RWPE1 (cell line): ENCODE data around the gene CWC27.

Source experiments
- CTCF ChIA-PET: fragments of 350-600 bp; sonication (Branson Sonifier 250); formaldehyde crosslinking; extraction: SDS; loops from one replicate; lab custom pipeline; 2021; lab: Yijun Ruan, JAX
- POLR2A ChIA-PET: fragments of 400-600 bp; formaldehyde crosslinking; extraction: SDS; loops from one replicate; lab custom pipeline; 2020; ENCODE audit warnings: antibody characterized with exemption; ENCODE audit not compliant: low non-redundant PET; lab: Yijun Ruan, JAX
- DNase-seq: peaks from one replicate; pipeline ENCODE4 v3.0.0; 2012; ENCODE audit warnings: low spot score
- H3K27ac ChIP-seq: fragments of 450-650 bp; 2 replicates; pipeline ENCODE4 v1.5.1; 2017
- CTCF ChIP-seq: fragments of 450-650 bp; conservative IDR thresholded peaks from 2 replicates; pipeline ENCODE4 v1.5.1; 2017; ENCODE audit warnings: low read depth, mild to moderate bottlenecking

CWC27 gene

GRCh38 chr5:65034029-65034812 is 265.5 kb downstream of the CWC27 start:
- H3K27ac ChIP-seq = peak overlapping the region; percentile 92
- ChIA-PET POLR2A (no interaction called here), CTCF (interaction anchor here (1.0 kb wide), 1 partner anchor 170 kb away, joined by 3 read pairs; no protein-coding TSS in a partner anchor)
- DNase-seq = no peak
- TF ChIP-seq CTCF = no peak

- POLR2A ChIA-PET = no interaction called here
- peak overlapping the region; percentile 92 for H3K27ac ChIP-seq
- no peak for DNase-seq
- CTCF ChIA-PET = interaction anchor here (1.0 kb wide), 1 partner anchor 170 kb away, joined by 3 read pairs; no protein-coding TSS in a partner anchor
- no peak for TF ChIP-seq CTCF
Observed at GRCh38 chr5:65034813-65035209, 266.1 kb downstream of the CWC27 start.

- DNase-seq = peak; percentile 97
- ChIA-PET CTCF (interaction anchor here (0.6 to 1.0 kb wide), 3 partner anchors 169 to 447 kb away, joined by 3 read pairs; no protein-coding TSS in a partner anchor), POLR2A (no interaction called here)
- no peak for TF ChIP-seq CTCF
- H3K27ac ChIP-seq = peak overlapping the region; percentile 92
Observed at GRCh38 chr5:65035211-65036206, 266.8 kb downstream of the CWC27 start.

DNA sequence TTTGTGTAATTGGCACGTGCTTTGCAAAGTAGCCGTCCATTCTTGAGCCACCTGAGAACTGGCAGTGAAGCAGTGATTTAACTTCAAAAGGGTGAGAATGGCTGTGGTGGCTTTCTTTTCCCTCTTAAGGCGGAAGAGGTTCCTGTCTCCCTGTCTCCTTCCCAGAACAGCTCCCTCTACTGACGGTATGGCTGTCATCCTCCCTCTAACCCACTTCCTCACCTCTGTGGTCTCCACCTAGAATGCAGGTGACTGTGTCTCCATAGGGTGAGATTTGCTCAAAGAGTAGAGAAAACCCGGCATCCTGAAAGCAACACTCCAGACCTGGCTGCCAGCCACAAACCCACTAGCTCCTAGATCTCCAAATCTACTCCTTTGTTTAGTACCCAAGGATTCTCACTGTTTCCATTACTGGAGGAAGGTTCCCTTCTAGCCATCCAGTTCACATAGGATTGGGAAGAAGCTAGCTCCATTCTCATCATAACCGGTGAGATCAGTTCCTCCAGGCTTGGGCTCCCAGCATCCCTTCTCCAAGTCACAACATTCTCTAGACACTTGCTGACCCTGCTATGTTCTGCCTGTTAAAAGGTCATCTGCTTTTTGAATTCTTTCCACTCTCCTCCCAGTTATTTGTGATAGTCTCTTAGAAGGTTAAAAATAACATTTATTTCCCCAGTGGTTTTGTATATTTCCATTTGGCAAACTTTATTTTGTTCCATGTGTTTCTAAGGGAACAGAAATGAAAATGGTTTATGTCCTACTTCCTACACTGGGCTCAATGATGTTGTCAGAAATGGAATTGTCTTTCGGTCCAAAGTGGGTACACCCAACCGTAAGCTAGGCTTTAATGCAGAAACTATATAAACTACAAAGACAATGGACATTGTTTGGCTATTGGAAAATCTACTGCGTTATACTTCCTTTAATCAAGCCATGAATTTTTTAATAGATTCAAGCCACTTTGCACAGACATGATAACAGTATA is 269.4 kb downstream of the CWC27 start:
- POLR2A ChIA-PET = no interaction called here
- CTCF ChIA-PET = interaction anchor here (0.7 to 0.8 kb wide), 2 partner anchors 69 to 319 kb away, joined by 3 read pairs; no protein-coding TSS in a partner anchor
- no peak overlapping the region for H3K27ac ChIP-seq
- no peak for DNase-seq
- TF ChIP-seq CTCF = no peak

GRCh38 chr5:65041296-65042158 is 272.8 kb downstream of the CWC27 start:
- POLR2A ChIA-PET = no interaction called here
- CTCF ChIA-PET = no interaction called here
- DNase-seq = no peak
- no peak overlapping the region for H3K27ac ChIP-seq
- TF ChIP-seq CTCF = no peak
